Loucy (cell line): ENCODE data around the gene IGF2BP3.

Experiments
- H2AFZ ChIP-seq: fragments of 200-600 bp; sonication (generic); 2 replicates; pipeline ENCODE4 v1.6.0; 2016; ENCODE audit warnings: antibody characterized with exemption, mild to moderate bottlenecking, low read length, moderate library complexity
- H3F3A ChIP-seq: fragments of 200-600 bp; 2 replicates; pipeline ENCODE4 v1.6.0; 2016; ENCODE audit warnings: antibody characterized with exemption, low read depth, mild to moderate bottlenecking
- H3K27me3 ChIP-seq: fragments of 200-600 bp; sonication (generic); 2 replicates; pipeline ENCODE4 v1.6.1; 2014; ENCODE audit warnings: low read length, mild to moderate bottlenecking; ENCODE audit not compliant: insufficient read depth, poor library complexity, severe bottlenecking
- H3K36me3 ChIP-seq: fragments of 200-600 bp; sonication (generic); 2 replicates; pipeline ENCODE4 v1.6.1; 2016; ENCODE audit warnings: low read length; ENCODE audit not compliant: insufficient read depth
- H3K4me1 ChIP-seq: fragments of 200-600 bp; sonication (generic); 2 replicates; pipeline ENCODE4 v1.5.1; 2014; ENCODE audit warnings: low read length, mild to moderate bottlenecking; ENCODE audit not compliant: insufficient read depth, poor library complexity, severe bottlenecking
- H3K4me2 ChIP-seq: fragments of 200-600 bp; sonication (generic); 2 replicates; pipeline ENCODE4 v1.6.0; 2014; ENCODE audit warnings: antibody characterized with exemption, low read length, low read depth, mild to moderate bottlenecking; ENCODE audit not compliant: poor library complexity, severe bottlenecking
- H3K4me3 ChIP-seq: fragments of 200-600 bp; sonication (generic); 2 replicates; pipeline ENCODE4 v1.5.1; 2014; ENCODE audit warnings: low read length, mild to moderate bottlenecking, mixed read lengths; ENCODE audit not compliant: poor library complexity, severe bottlenecking
- H3K79me2 ChIP-seq: fragments of 200-600 bp; sonication (generic); 2 replicates; pipeline ENCODE4 v1.6.1; 2014; ENCODE audit warnings: low read length; ENCODE audit not compliant: insufficient read depth
- H3K9ac ChIP-seq: fragments of 200-600 bp; sonication (generic); 2 replicates; pipeline ENCODE4 v1.6.0; 2014; ENCODE audit warnings: mild to moderate bottlenecking, low read depth, low read length, moderate library complexity; ENCODE audit not compliant: poor library complexity, severe bottlenecking
- H3K9me2 ChIP-seq: fragments of 200-600 bp; sonication (generic); replicated peaks from 2 replicates; pipeline ENCODE4 v1.6.1; 2016; ENCODE audit warnings: low read depth, low read length, mixed read lengths
- H3K9me3 ChIP-seq: fragments of 200-600 bp; sonication (generic); 2 replicates; pipeline ENCODE4 v1.6.1; 2014; ENCODE audit warnings: mild to moderate bottlenecking, antibody characterized with exemption, low read length, low read depth; ENCODE audit not compliant: insufficient read depth
- H4K20me1 ChIP-seq: fragments of 200-600 bp; sonication (generic); 2 replicates; pipeline ENCODE4 v1.6.0; 2014; ENCODE audit warnings: antibody characterized with exemption, low read length, mild to moderate bottlenecking; ENCODE audit not compliant: insufficient read depth, poor library complexity, severe bottlenecking
- CTCF ChIP-seq: fragments of 200-600 bp; sonication (generic); conservative IDR thresholded peaks from 2 replicates; pipeline ENCODE4 v1.5.1; 2014; ENCODE audit warnings: mild to moderate bottlenecking, antibody characterized with exemption, low read length
- EZH2phosphoT487 ChIP-seq: fragments of 200-600 bp; IDR thresholded peaks from 2 replicates; pipeline ENCODE4 v1.6.1; 2018; ENCODE audit warnings: antibody characterized with exemption, mild to moderate bottlenecking, moderate library complexity, borderline replicate concordance

The IGF2BP3 gene

GRCh38 chr7:23345601-23346000 lies 124.7 kb downstream of the IGF2BP3 start:
- TF ChIP-seq CTCF (no peak), EZH2phosphoT487 (no peak)
- Histone ChIP-seq H3F3A (no peaks in the 10 kb centered on the region), H3K79me2 (no peaks in the 10 kb centered on the region), H3K27me3 (no peaks in the 10 kb centered on the region), H3K9me3 (no peaks in the 10 kb centered on the region), H3K36me3 (no peaks in the 10 kb centered on the region), H3K4me3 (peak overlapping the region; percentile 45), H3K4me2 (peak overlapping the region; percentile 62), H3K4me1 (peaks cover 38% of the 10 kb centered on the region), H2AFZ (peak overlapping the region; percentile 67; the same call in 1 of the 2 replicates), H3K9me2 (no peaks in the 10 kb centered on the region), H4K20me1 (no peaks in the 10 kb centered on the region), H3K9ac (peak overlapping the region; percentile 7)

- no peak for TF ChIP-seq EZH2phosphoT487
- no peak for TF ChIP-seq CTCF
- Histone ChIP-seq H2AFZ (peak overlapping the region; percentile 67; the same call in 1 of the 2 replicates), H3F3A (no peaks in the 10 kb centered on the region), H3K4me1 (peaks cover 38% of the 10 kb centered on the region), H3K79me2 (no peaks in the 10 kb centered on the region), H3K9ac (no peak overlapping the region), H3K4me2 (no peak overlapping the region), H3K9me2 (no peaks in the 10 kb centered on the region), H3K36me3 (no peaks in the 10 kb centered on the region), H3K9me3 (no peaks in the 10 kb centered on the region), H3K4me3 (no peak overlapping the region), H4K20me1 (no peaks in the 10 kb centered on the region), H3K27me3 (no peaks in the 10 kb centered on the region)
Observed at GRCh38 chr7:23343806-23344475, 126.3 kb downstream of the IGF2BP3 start.

GRCh38 chr7:23343102-23343501 lies 127.2 kb downstream of the IGF2BP3 start:
- Histone ChIP-seq H3K9ac (no peak overlapping the region), H3K9me3 (no peaks in the 10 kb centered on the region), H3K4me3 (no peak overlapping the region), H2AFZ (no peak overlapping the region), H4K20me1 (no peaks in the 10 kb centered on the region), H3F3A (no peaks in the 10 kb centered on the region), H3K4me2 (no peak overlapping the region), H3K79me2 (no peaks in the 10 kb centered on the region), H3K9me2 (no peaks in the 10 kb centered on the region), H3K27me3 (no peaks in the 10 kb centered on the region), H3K4me1 (peaks cover 38% of the 10 kb centered on the region), H3K36me3 (no peaks in the 10 kb centered on the region)
- TF ChIP-seq EZH2phosphoT487 (no peak), CTCF (no peak)
